Neuron (in vitro differentiated cells): ENCODE results near the gene PCDHB12.
"Not testable (repeated sequence)": the region's sequence is repeated elsewhere in the genome, so short reads cannot be mapped to it uniquely, and the experiment has no call there.

Source experiments
- H2AFZ ChIP-seq: one replicate; pipeline ENCODE4 v1.6.1; 2013; ENCODE audit warnings: low read depth, mild to moderate bottlenecking, inconsistent platforms, low read length, moderate library complexity
- H3K27me3 ChIP-seq: one replicate; pipeline ENCODE4 v1.6.1; 2013; ENCODE audit warnings: low read length; ENCODE audit not compliant: insufficient read depth
- H3K36me3 ChIP-seq: one replicate; pipeline ENCODE4 v1.6.1; 2013; ENCODE audit warnings: low read length; ENCODE audit not compliant: insufficient read depth
- H3K4me1 ChIP-seq: one replicate; pipeline ENCODE4 v1.6.1; 2013; ENCODE audit warnings: low read length; ENCODE audit not compliant: insufficient read depth
- H3K4me3 ChIP-seq: 2 replicates; pipeline ENCODE4 v1.5.1; 2013; ENCODE audit warnings: mild to moderate bottlenecking, low read length, moderate library complexity
- H3K9me3 ChIP-seq: one replicate; pipeline ENCODE4 v1.6.1; 2013; ENCODE audit warnings: low read length

Gene PCDHB12

DNA sequence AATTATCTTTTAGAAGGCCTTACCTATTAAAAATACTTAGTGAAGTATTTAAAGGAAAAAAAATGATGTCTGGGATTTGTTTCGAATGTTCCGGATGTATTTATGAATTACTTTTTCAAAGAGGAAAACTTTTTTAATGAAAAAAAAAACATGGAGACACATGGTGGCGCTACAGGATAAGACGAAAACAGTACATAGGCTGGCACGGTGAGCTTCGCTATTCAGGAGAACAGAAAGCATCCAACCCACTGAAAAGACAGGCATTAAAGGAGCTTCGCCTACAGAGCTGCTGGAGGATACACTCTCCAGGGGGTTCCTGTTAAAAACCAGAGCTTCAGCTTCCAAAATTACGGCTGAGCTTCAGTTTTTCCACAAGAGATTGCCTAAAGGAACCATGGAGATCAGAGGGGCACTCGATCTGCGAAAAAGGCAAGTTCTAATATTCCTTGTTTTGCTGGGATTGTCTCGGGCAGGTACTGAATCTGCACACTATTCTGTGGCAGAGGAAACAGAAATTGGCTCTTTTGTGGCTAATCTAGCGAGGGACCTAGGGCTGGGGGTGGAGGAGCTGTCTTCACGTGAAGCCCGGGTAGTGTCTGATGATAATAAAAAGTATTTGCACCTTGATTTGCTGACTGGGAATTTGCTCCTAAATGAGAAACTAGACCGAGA is 14.7 kb downstream of the PCDHB12 start, which contains the start of gene PCDHB14:
Gene PCDHB14, plus strand, starts transcription at position 232 of the 672 bp plus-strand sequence. Its CDS starts 163 bp downstream, at position 395.
- Histone ChIP-seq H3K4me1 (no peaks in the 10 kb centered on the region), H3K36me3 (no peaks in the 10 kb centered on the region), H3K27me3 (no peaks in the 10 kb centered on the region), H3K9me3 (peaks cover 8% of the 10 kb centered on the region), H2AFZ (no peak within 1 kb of the TSS), H3K4me3 (peak within 1 kb of the TSS; percentile 33)

DNA sequence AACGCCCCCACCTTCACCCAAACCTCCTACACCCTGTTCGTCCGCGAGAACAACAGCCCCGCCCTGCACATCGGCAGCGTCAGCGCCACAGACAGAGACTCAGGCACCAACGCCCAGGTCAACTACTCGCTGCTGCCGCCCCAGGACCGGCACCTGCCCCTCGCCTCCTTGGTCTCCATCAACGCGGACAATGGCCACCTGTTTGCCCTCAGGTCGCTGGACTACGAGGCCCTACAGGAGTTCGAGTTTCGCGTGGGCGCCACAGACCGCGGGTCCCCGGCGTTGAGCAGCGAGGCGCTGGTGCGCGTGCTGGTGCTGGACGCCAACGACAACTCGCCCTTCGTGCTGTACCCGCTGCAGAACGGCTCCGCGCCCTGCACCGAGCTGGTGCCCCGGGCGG is 16.3 kb downstream of the PCDHB12 start:
- H3K36me3 ChIP-seq, H3K9me3 ChIP-seq, H3K27me3 ChIP-seq, H3K4me1 ChIP-seq, H3K4me3 ChIP-seq, H2AFZ ChIP-seq: not testable (repeated sequence)

DNA sequence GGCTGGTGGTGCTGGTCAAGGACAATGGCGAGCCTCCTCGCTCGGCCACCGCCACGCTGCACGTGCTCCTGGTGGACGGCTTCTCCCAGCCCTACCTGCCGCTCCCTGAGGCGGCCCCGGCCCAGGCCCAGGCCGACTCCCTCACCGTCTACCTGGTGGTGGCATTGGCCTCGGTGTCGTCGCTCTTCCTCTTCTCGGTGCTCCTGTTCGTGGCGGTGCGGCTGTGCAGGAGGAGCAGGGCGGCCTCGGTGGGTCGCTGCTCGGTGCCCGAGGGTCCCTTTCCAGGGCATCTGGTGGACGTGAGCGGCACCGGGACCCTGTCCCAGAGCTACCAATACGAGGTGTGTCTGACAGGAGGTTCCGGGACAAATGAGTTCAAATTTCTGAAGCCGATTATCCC is 16.9 kb downstream of the PCDHB12 start:
- not testable (repeated sequence) for H3K4me3 ChIP-seq, H3K9me3 ChIP-seq, H3K36me3 ChIP-seq, H3K4me1 ChIP-seq, H2AFZ ChIP-seq, H3K27me3 ChIP-seq

DNA sequence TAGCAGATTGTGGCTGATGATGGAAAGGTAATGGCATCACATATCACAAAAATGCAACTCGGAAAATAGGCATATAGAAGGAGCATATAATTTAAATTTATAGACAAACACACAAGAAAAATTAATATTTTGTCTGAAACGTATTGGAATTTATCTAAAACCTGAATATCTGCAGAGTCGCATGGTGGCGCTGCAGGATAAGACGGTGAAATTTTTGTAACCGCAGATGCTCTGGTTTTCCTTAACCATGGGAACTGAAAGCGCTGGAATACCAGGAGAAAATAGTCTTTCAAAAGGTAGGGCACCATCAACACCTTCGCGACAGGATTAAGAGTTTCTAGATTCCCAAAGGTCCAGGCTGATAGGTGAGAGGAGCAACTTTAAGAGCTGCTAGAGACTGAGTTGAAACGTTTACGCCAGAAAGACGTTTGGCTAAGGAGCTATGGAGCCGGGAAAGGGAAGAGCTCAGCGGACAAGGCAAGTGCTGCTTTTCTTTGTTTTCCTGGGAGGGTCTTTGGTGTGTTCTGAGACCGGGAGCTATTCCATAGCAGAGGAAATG is 25.7 kb downstream of the PCDHB12 start:
- Histone ChIP-seq H3K36me3 (no peaks in the 10 kb centered on the region), H3K4me1 (no peaks in the 10 kb centered on the region), H2AFZ (no peak overlapping the region), H3K4me3 (no peak overlapping the region), H3K9me3 (peaks cover 26% of the 10 kb centered on the region), H3K27me3 (no peaks in the 10 kb centered on the region)

DNA sequence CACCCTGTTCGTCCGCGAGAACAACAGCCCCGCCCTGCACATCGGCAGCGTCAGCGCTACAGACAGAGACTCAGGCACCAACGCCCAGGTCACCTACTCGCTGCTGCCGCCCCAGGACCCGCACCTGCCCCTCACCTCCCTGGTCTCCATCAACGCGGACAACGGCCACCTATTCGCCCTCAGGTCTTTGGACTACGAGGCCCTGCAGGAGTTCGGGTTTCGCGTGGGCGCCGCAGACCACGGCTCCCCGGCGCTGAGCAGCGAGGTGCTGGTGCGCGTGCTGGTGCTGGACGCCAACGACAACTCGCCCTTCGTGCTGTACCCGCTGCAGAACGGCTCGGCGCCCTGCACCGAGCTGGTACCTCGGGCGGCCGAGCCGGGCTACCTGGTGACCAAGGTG is 27.4 kb downstream of the PCDHB12 start:
- not testable (repeated sequence) for H3K36me3 ChIP-seq, H3K27me3 ChIP-seq, H3K4me3 ChIP-seq, H2AFZ ChIP-seq, H3K4me1 ChIP-seq
- peaks cover 35% of the 10 kb centered on the region for H3K9me3 ChIP-seq

DNA sequence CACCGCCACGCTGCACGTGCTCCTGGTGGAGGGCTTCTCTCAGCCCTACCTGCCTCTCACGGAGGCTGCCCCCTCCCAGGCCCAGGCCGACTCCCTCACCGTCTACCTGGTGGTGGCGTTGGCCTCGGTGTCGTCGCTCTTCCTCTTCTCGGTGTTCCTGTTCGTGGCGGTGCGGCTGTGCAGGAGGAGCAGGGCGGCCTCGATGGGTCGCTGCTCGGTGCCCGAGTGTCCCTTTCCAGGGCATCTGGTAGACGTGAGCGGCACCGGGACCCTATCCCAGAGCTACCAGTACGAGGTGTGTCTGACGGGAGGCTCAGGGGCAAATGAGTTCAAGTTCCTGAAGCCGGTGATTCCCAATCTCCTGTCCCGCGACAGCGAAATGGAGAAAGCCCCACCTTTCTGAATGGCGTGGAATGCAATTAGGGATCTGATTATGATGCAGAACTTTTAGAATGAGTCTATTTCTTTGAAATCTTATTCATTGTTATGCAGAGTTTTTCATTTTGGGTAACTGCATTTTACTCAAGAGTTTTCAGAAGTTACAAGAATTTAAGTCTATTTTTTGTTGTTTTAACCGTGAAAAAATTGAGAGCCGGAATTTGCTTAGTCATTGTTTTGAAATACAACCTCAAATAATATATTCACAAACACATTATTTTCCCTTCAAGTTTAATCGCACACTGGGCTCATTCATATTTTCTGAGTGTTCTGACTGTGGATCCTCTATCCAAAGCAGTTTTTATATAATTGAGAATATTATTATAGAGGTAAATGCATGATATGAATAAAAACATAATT is 28.2 kb downstream of the PCDHB12 start:
- no peaks in the 10 kb centered on the region for H3K4me1 ChIP-seq
- H2AFZ ChIP-seq: no peak overlapping the region
- no peaks in the 10 kb centered on the region for H3K36me3 ChIP-seq
- H3K4me3 ChIP-seq: no peak overlapping the region
- peaks cover 42% of the 10 kb centered on the region for H3K9me3 ChIP-seq
- no peaks in the 10 kb centered on the region for H3K27me3 ChIP-seq

DNA sequence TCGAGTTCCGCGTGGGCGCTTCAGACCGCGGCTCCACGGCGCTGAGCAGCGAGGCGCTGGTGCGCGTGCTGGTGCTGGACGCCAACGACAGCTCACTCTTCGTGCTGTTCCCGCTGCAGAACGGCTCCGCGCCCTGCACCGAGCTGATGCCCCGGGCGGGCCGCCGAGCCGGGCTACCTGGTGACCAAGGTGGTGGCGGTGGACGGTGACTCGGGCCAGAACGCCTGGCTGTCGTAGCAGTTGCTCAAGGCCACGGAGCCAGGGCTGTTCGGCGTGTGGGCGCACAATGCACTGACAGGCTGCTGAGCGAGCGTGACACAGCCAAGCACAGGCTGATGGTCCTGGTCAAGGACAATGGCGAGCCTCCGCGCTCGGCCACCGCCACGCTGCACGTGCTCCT is 33.0 kb downstream of the PCDHB12 start:
- H2AFZ ChIP-seq: no peak overlapping the region
- H3K36me3 ChIP-seq: no peaks in the 10 kb centered on the region
- H3K4me3 ChIP-seq: no peak overlapping the region
- H3K4me1 ChIP-seq: no peaks in the 10 kb centered on the region
- H3K27me3 ChIP-seq: no peaks in the 10 kb centered on the region
- H3K9me3 ChIP-seq: peaks cover 38% of the 10 kb centered on the region

DNA sequence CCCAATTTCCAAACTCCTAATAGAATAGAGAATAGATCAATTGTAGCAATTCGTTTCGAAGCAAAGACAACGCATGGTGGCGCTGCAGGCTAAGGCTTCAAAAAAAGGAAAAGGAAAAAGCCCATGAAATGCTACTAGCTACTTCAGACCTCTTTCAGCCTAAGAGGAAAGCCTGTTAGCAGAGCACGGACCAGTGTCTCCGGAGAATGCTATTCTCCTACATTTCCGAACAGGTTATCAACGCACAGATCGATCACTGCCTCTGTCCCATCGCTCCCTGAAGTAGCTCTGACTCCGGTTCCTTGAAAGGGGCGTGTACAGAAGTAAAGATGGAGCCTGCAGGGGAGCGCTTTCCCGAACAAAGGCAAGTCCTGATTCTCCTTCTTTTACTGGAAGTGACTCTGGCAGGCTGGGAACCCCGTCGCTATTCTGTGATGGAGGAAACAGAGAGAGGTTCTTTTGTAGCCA is 36.8 kb downstream of the PCDHB12 start, which contains the start of gene PCDHB15:
Gene PCDHB15, plus strand, starts transcription at position 146 of the 468 bp plus-strand sequence. Its CDS starts 184 bp downstream, at position 330.
- Histone ChIP-seq H3K4me1 (peaks cover 2% of the 10 kb centered on the region), H3K27me3 (no peaks in the 10 kb centered on the region), H3K4me3 (peak within 1 kb of the TSS; percentile 17)

DNA sequence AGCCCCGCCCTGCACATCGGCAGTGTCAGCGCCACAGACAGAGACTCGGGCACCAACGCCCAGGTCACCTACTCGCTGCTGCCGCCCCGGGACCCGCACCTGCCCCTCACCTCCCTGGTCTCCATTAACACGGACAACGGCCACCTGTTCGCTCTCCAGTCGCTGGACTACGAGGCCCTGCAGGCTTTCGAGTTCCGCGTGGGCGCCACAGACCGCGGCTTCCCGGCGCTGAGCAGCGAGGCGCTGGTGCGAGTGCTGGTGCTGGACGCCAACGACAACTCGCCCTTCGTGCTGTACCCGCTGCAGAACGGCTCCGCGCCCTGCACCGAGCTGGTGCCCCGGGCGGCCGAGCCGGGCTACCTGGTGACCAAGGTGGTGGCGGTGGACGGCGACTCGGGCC is 38.5 kb downstream of the PCDHB12 start:
- peaks cover 34% of the 10 kb centered on the region for H3K9me3 ChIP-seq
- H3K4me3 ChIP-seq: not testable (repeated sequence)

More for the DNA sequence above, 36.8 kb downstream of the PCDHB12 start, which contains the start of gene PCDHB15:
- H3K9me3 ChIP-seq: peaks cover 42% of the 10 kb centered on the region
- no peak within 1 kb of the TSS for H2AFZ ChIP-seq
- H3K36me3 ChIP-seq: peaks cover 4% of the 10 kb centered on the region

DNA sequence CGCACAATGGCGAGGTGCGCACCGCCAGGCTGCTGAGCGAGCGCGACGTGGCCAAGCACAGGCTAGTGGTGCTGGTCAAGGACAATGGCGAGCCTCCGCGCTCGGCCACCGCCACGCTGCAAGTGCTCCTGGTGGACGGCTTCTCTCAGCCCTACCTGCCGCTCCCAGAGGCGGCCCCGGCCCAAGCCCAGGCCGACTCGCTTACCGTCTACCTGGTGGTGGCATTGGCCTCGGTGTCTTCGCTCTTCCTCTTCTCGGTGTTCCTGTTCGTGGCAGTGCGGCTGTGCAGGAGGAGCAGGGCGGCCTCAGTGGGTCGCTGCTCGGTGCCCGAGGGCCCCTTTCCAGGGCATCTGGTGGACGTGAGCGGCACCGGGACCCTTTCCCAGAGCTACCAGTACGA is 38.9 kb downstream of the PCDHB12 start:
- H3K4me3 ChIP-seq, H3K27me3 ChIP-seq, H2AFZ ChIP-seq, H3K4me1 ChIP-seq, H3K36me3 ChIP-seq: not testable (repeated sequence)
- peaks cover 33% of the 10 kb centered on the region for H3K9me3 ChIP-seq

More for the DNA sequence above, 38.5 kb downstream of the PCDHB12 start:
- not testable (repeated sequence) for H2AFZ ChIP-seq, H3K27me3 ChIP-seq, H3K4me1 ChIP-seq, H3K36me3 ChIP-seq

DNA sequence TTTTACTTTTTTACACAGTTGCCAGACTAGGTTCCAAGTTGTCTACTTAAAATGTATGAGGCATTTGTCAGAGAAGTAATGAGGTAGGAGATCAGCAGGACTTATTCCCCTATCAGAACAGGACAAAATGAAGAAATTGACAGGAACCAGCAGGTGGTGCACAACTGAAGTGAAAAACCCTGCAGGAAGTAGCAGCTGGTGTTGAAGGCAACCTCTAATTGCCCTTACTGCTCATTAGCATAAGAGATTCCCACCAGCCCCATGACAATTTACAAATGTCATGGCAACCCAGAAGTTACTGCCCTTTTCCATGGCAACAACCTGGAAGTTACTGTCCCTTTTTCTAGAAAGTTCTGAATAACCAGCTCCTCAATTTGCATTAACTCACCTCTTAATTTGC is 42.1 kb downstream of the PCDHB12 start:
- Histone ChIP-seq H3K9me3 (peaks cover 32% of the 10 kb centered on the region), H3K4me3 (no peak overlapping the region)

DNA sequence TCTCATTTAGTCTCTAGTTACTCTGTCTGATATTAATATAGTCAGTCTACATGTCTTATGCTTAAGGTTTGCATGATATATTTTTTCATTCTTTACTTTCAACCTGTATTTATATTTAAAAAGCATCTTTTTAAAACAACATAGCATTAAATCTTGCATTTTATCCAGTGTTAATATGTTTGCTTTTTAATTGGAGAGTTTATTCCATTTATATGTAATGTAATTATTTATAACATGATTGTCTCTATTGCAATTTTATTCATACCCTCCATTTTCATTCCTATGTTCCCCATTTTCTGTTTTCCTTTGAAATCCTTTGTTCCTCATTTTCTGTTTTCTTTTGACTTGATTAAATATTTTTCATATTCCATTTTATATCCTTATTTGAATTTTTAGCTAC is 49.9 kb downstream of the PCDHB12 start:
- Histone ChIP-seq H3K4me1 (no peaks in the 10 kb centered on the region), H3K27me3 (no peaks in the 10 kb centered on the region), H3K4me3 (no peak overlapping the region), H3K36me3 (no peaks in the 10 kb centered on the region), H3K9me3 (peaks cover 26% of the 10 kb centered on the region), H2AFZ (no peak overlapping the region)

More for the DNA sequence above, 42.1 kb downstream of the PCDHB12 start:
- H3K36me3 ChIP-seq: peaks cover 4% of the 10 kb centered on the region
- H3K27me3 ChIP-seq: no peaks in the 10 kb centered on the region
- no peak overlapping the region for H2AFZ ChIP-seq
- H3K4me1 ChIP-seq: peaks cover 3% of the 10 kb centered on the region

DNA sequence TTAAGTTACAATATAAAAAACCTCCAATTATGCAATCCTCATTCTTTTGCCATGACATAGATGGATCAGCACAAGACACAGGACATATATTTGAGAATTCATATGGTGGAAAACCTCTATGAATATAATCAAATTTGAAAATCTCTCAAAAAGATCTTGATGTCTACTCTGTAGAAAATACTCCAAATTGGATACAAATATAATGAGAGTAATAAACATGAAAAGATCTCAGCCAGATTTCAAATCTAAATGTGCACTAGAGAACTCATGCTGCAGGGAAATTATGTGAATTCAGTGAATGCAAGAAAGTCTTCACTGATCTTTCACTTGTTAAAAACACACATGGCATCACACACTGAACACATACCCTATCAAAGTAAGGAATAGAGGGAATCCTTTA is 50.4 kb downstream of the PCDHB12 start:
- Histone ChIP-seq H3K4me1 (no peaks in the 10 kb centered on the region), H2AFZ (no peak overlapping the region), H3K4me3 (no peak overlapping the region), H3K9me3 (peaks cover 26% of the 10 kb centered on the region), H3K27me3 (no peaks in the 10 kb centered on the region), H3K36me3 (no peaks in the 10 kb centered on the region)
